ENCODE data around the gene INS.

Gene INS

GRCh38 chr11:2132246-2132645 lies 28.8 kb downstream of the INS start:
- no peak for DNase-seq
- Histone ChIP-seq H3K36me3 (ENCODE audit: control insufficient read depth, insufficient read depth, low read length) (no peaks in the 10 kb centered on the region), H3K4me1 (ENCODE audit: control insufficient read depth, insufficient read depth, low read length, poor library complexity, severe bottlenecking) (peaks cover 2% of the 10 kb centered on the region), H3K9me3 (ENCODE audit: control insufficient read depth, low read length) (no peaks in the 10 kb centered on the region), H3K27me3 (replicated peaks; ENCODE audit: control insufficient read depth, insufficient read depth, low read length, poor library complexity, severe bottlenecking) (peaks cover 31% of the 10 kb centered on the region), H3K4me3 (ENCODE audit: insufficient read depth, low read depth, low read length, poor library complexity, severe bottlenecking) (no peak overlapping the region), H3K27ac (ENCODE audit: insufficient read depth, low read length, poor library complexity, severe bottlenecking) (no peak overlapping the region)

GRCh38 chr11:2131371-2132236 lies 29.4 kb downstream of the INS start:
- Histone ChIP-seq H3K27me3 (replicated peaks; ENCODE audit: control insufficient read depth, insufficient read depth, low read length, poor library complexity, severe bottlenecking) (peaks cover 28% of the 10 kb centered on the region), H3K27ac (ENCODE audit: insufficient read depth, low read length, poor library complexity, severe bottlenecking) (no peak overlapping the region), H3K9me3 (ENCODE audit: control insufficient read depth, low read length) (no peaks in the 10 kb centered on the region), H3K4me1 (ENCODE audit: control insufficient read depth, insufficient read depth, low read length, poor library complexity, severe bottlenecking) (no peaks in the 10 kb centered on the region), H3K4me3 (ENCODE audit: insufficient read depth, low read depth, low read length, poor library complexity, severe bottlenecking) (no peak overlapping the region), H3K36me3 (ENCODE audit: control insufficient read depth, insufficient read depth, low read length) (no peaks in the 10 kb centered on the region)
- DNase-seq: no peak

GRCh38 chr11:2130881-2131352 lies 30.1 kb downstream of the INS start:
- H3K4me1 ChIP-seq (ENCODE audit: control insufficient read depth, insufficient read depth, low read length, poor library complexity, severe bottlenecking): no peaks in the 10 kb centered on the region
- H3K27me3 ChIP-seq (replicated peaks; ENCODE audit: control insufficient read depth, insufficient read depth, low read length, poor library complexity, severe bottlenecking): peaks cover 21% of the 10 kb centered on the region
- H3K36me3 ChIP-seq (ENCODE audit: control insufficient read depth, insufficient read depth, low read length): no peaks in the 10 kb centered on the region
- H3K9me3 ChIP-seq (ENCODE audit: control insufficient read depth, low read length): no peaks in the 10 kb centered on the region
- no peak overlapping the region for H3K4me3 ChIP-seq (ENCODE audit: insufficient read depth, low read depth, low read length, poor library complexity, severe bottlenecking)
- no peak overlapping the region for H3K27ac ChIP-seq (ENCODE audit: insufficient read depth, low read length, poor library complexity, severe bottlenecking)
- no peak for DNase-seq

GRCh38 chr11:2129699-2130366 lies 31.2 kb downstream of the INS start:
- Histone ChIP-seq H3K36me3 (ENCODE audit: control insufficient read depth, insufficient read depth, low read length) (no peaks in the 10 kb centered on the region), H3K4me3 (ENCODE audit: insufficient read depth, low read depth, low read length, poor library complexity, severe bottlenecking) (no peak overlapping the region), H3K27me3 (replicated peaks; ENCODE audit: control insufficient read depth, insufficient read depth, low read length, poor library complexity, severe bottlenecking) (peaks cover 13% of the 10 kb centered on the region), H3K4me1 (ENCODE audit: control insufficient read depth, insufficient read depth, low read length, poor library complexity, severe bottlenecking) (no peaks in the 10 kb centered on the region), H3K27ac (ENCODE audit: insufficient read depth, low read length, poor library complexity, severe bottlenecking) (no peak overlapping the region), H3K9me3 (ENCODE audit: control insufficient read depth, low read length) (no peaks in the 10 kb centered on the region)
- no peak for DNase-seq

- Histone ChIP-seq H3K9me3 (ENCODE audit: control insufficient read depth, low read length) (no peaks in the 10 kb centered on the region), H3K36me3 (ENCODE audit: control insufficient read depth, insufficient read depth, low read length) (no peaks in the 10 kb centered on the region), H3K4me1 (ENCODE audit: control insufficient read depth, insufficient read depth, low read length, poor library complexity, severe bottlenecking) (no peaks in the 10 kb centered on the region), H3K4me3 (ENCODE audit: insufficient read depth, low read depth, low read length, poor library complexity, severe bottlenecking) (no peak overlapping the region), H3K27me3 (replicated peaks; ENCODE audit: control insufficient read depth, insufficient read depth, low read length, poor library complexity, severe bottlenecking) (peaks cover 9% of the 10 kb centered on the region), H3K27ac (ENCODE audit: insufficient read depth, low read length, poor library complexity, severe bottlenecking) (no peak overlapping the region)
- no peak for DNase-seq
These were observed 31.7 kb downstream of the INS start for GRCh38 chr11:2129308-2129698.

- Histone ChIP-seq H3K4me3 (ENCODE audit: insufficient read depth, low read depth, low read length, poor library complexity, severe bottlenecking) (no peak overlapping the region), H3K27ac (ENCODE audit: insufficient read depth, low read length, poor library complexity, severe bottlenecking) (no peak overlapping the region), H3K27me3 (replicated peaks; ENCODE audit: control insufficient read depth, insufficient read depth, low read length, poor library complexity, severe bottlenecking) (peaks cover 3% of the 10 kb centered on the region), H3K36me3 (ENCODE audit: control insufficient read depth, insufficient read depth, low read length) (no peaks in the 10 kb centered on the region), H3K4me1 (ENCODE audit: control insufficient read depth, insufficient read depth, low read length, poor library complexity, severe bottlenecking) (no peaks in the 10 kb centered on the region), H3K9me3 (ENCODE audit: control insufficient read depth, low read length) (no peaks in the 10 kb centered on the region)
- DNase-seq: no peak
These were observed 32.3 kb downstream of the INS start for GRCh38 chr11:2128511-2129307.

- Histone ChIP-seq H3K27ac (ENCODE audit: insufficient read depth, low read length, poor library complexity, severe bottlenecking) (no peak overlapping the region), H3K4me3 (ENCODE audit: insufficient read depth, low read depth, low read length, poor library complexity, severe bottlenecking) (no peak overlapping the region), H3K36me3 (ENCODE audit: control insufficient read depth, insufficient read depth, low read length) (no peaks in the 10 kb centered on the region), H3K9me3 (ENCODE audit: control insufficient read depth, low read length) (no peaks in the 10 kb centered on the region), H3K4me1 (ENCODE audit: control insufficient read depth, insufficient read depth, low read length, poor library complexity, severe bottlenecking) (no peaks in the 10 kb centered on the region), H3K27me3 (replicated peaks; ENCODE audit: control insufficient read depth, insufficient read depth, low read length, poor library complexity, severe bottlenecking) (peaks cover 2% of the 10 kb centered on the region)
- DNase-seq: no peak
These were observed 32.9 kb downstream of the INS start for GRCh38 chr11:2128130-2128510.

GRCh38 chr11:2127482-2128129 lies 33.4 kb downstream of the INS start:
- Histone ChIP-seq H3K36me3 (ENCODE audit: control insufficient read depth, insufficient read depth, low read length) (no peaks in the 10 kb centered on the region), H3K27ac (ENCODE audit: insufficient read depth, low read length, poor library complexity, severe bottlenecking) (no peak overlapping the region), H3K4me1 (ENCODE audit: control insufficient read depth, insufficient read depth, low read length, poor library complexity, severe bottlenecking) (no peaks in the 10 kb centered on the region), H3K4me3 (ENCODE audit: insufficient read depth, low read depth, low read length, poor library complexity, severe bottlenecking) (no peak overlapping the region), H3K27me3 (replicated peaks; ENCODE audit: control insufficient read depth, insufficient read depth, low read length, poor library complexity, severe bottlenecking) (peaks cover 3% of the 10 kb centered on the region), H3K9me3 (ENCODE audit: control insufficient read depth, low read length) (no peaks in the 10 kb centered on the region)
- DNase-seq: no peak

GRCh38 chr11:2126520-2127085 lies 34.4 kb downstream of the INS start:
- H3K4me1 ChIP-seq (ENCODE audit: control insufficient read depth, insufficient read depth, low read length, poor library complexity, severe bottlenecking): no peaks in the 10 kb centered on the region
- no peaks in the 10 kb centered on the region for H3K36me3 ChIP-seq (ENCODE audit: control insufficient read depth, insufficient read depth, low read length)
- H3K27ac ChIP-seq (ENCODE audit: insufficient read depth, low read length, poor library complexity, severe bottlenecking): no peak overlapping the region
- H3K9me3 ChIP-seq (ENCODE audit: control insufficient read depth, low read length): no peaks in the 10 kb centered on the region
- H3K4me3 ChIP-seq (ENCODE audit: insufficient read depth, low read depth, low read length, poor library complexity, severe bottlenecking): no peak overlapping the region
- no peak for DNase-seq
- H3K27me3 ChIP-seq (replicated peaks; ENCODE audit: control insufficient read depth, insufficient read depth, low read length, poor library complexity, severe bottlenecking): peaks cover 7% of the 10 kb centered on the region
